Loucy (cell line): ENCODE data around the gene SF3B2.

Experiments
- CTCF ChIP-seq: fragments of 200-600 bp; sonication (generic); conservative IDR thresholded peaks from 2 replicates; pipeline ENCODE4 v1.5.1; 2014; ENCODE audit warnings: mild to moderate bottlenecking, antibody characterized with exemption, low read length
- EZH2phosphoT487 ChIP-seq: fragments of 200-600 bp; IDR thresholded peaks from 2 replicates; pipeline ENCODE4 v1.6.1; 2018; ENCODE audit warnings: antibody characterized with exemption, mild to moderate bottlenecking, moderate library complexity, borderline replicate concordance

GRCh38 chr11:66035653-66036333, 16.4 kb upstream of the SF3B2 start:
- TF ChIP-seq CTCF, result no peak
- no peak for TF ChIP-seq EZH2phosphoT487
